ENCODE results near the gene METTL15. TPM values are rescaled to one million over a fixed set of nuclear protein-coding genes. Genes with fewer than 3 reads are reported as not detected.
A peak's percentile ranks its signal among the peaks of the same experiment; 100 is the strongest.

METTL15 gene
- total RNA-seq, 3 donors from 2014 or later (not counting 1 experiment from before 2014, with no cell fraction given) = 7.4 to 12.1 (median 9.1) TPM

DNA sequence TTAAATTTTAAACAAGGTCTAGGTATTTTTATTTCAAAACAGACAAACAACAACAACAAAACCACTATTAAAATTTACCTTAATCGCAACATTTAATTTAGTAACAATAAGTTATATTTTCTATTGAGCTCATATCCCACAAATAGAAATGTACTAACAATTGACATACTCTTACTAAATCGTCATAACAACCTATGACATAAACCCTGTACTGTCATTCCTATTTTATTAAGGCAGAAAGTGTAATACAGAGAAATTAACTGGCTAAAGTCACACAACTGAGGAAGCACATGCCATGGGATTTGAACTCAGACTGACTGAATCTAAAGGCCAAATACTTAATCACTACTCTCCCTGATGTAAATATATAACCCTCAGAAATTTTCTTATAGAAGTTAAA lies 3.2 kb upstream of the METTL15 start:
- DNase-seq = no peak
- Histone ChIP-seq H3K27me3 (ENCODE audit: control insufficient read depth, insufficient read depth, low read length) (no peaks in the 10 kb centered on the region), H3K27ac (ENCODE audit: low read length) (no peak overlapping the region), H3K4me3 (ENCODE audit: low read length) (no peak overlapping the region), H3K9me3 (ENCODE audit: control insufficient read depth, insufficient read depth, low read length) (no peaks in the 10 kb centered on the region), H3K36me3 (ENCODE audit: control insufficient read depth, insufficient read depth, low read length) (no peaks in the 10 kb centered on the region), H3K4me1 (ENCODE audit: control insufficient read depth, insufficient read depth, low read length) (peaks cover 14% of the 10 kb centered on the region)
- H3K9me3 Mint-ChIP-seq = no peaks in the 10 kb centered on the region
- H3K4me1 Mint-ChIP-seq = peaks cover 27 to 30% of the 10 kb centered on the region in 2 donors
- intact Hi-C loops (cut with micrococcal nuclease) = no loop called here
- H3K36me3 Mint-ChIP-seq = no peaks in the 10 kb centered on the region
- no peak overlapping the region for H3K27ac Mint-ChIP-seq
- TF ChIP-seq, protein P1, sequence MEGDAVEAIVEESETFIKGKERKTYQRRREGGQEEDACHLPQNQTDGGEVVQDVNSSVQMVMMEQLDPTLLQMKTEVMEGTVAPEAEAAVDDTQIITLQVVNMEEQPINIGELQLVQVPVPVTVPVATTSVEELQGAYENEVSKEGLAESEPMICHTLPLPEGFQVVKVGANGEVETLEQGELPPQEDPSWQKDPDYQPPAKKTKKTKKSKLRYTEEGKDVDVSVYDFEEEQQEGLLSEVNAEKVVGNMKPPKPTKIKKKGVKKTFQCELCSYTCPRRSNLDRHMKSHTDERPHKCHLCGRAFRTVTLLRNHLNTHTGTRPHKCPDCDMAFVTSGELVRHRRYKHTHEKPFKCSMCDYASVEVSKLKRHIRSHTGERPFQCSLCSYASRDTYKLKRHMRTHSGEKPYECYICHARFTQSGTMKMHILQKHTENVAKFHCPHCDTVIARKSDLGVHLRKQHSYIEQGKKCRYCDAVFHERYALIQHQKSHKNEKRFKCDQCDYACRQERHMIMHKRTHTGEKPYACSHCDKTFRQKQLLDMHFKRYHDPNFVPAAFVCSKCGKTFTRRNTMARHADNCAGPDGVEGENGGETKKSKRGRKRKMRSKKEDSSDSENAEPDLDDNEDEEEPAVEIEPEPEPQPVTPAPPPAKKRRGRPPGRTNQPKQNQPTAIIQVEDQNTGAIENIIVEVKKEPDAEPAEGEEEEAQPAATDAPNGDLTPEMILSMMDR (IDR thresholded peaks at IDR 0.05) = no peak
- ATAC-seq = no peak
- H3K4me3 Mint-ChIP-seq = no peak overlapping the region
- no CpG with 5 or more reads among the region's 2 CpGs for WGBS (ENCODE audit: insufficient coverage)
- H3K27me3 Mint-ChIP-seq (ENCODE audit: low read depth in 2 of 2) = no peaks in the 10 kb centered on the region

DNA sequence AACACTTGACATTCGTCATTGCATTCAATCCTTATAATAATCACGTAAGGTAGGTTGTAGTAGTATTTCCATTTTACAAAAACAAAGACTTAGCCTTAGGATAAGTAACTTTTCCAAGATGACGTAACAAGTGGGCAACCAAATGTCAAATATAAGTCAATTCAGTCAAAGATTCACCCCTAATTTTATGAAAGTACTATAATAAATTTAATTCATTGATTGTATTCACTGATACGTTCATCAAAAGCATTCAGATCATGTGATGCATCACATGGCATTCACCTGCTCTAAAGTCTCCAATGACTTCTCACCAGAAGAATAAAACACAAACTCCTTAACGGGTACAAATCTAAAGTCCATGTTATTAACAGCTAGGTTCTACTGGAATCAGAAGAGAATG lies 2.3 kb upstream of the METTL15 start:
- H3K4me1 ChIP-seq (ENCODE audit: control insufficient read depth, insufficient read depth, low read length) = peaks cover 20% of the 10 kb centered on the region
- no peaks in the 10 kb centered on the region for H3K9me3 Mint-ChIP-seq
- no peak overlapping the region for H3K27ac ChIP-seq (ENCODE audit: low read length)
- peak overlapping the region; percentile 70 to 73 for H3K27ac Mint-ChIP-seq
- H3K9me3 ChIP-seq (ENCODE audit: control insufficient read depth, insufficient read depth, low read length) = no peaks in the 10 kb centered on the region
- peaks cover 36 to 39% of the 10 kb centered on the region in 2 donors for H3K4me1 Mint-ChIP-seq
- H3K36me3 Mint-ChIP-seq = no peaks in the 10 kb centered on the region
- no peaks in the 10 kb centered on the region for H3K27me3 Mint-ChIP-seq (ENCODE audit: low read depth in 2 of 2)
- no peak overlapping the region for H3K4me3 ChIP-seq (ENCODE audit: low read length)
- intact Hi-C loops (cut with micrococcal nuclease) = no loop called here
- H3K27me3 ChIP-seq (ENCODE audit: control insufficient read depth, insufficient read depth, low read length) = no peaks in the 10 kb centered on the region
- ATAC-seq (no peak), DNase-seq (peak in 1 of 2 donors; percentile 9)
- H3K4me3 Mint-ChIP-seq = peak overlapping the region; percentile 45
- TF ChIP-seq, protein P1 (IDR thresholded peaks at IDR 0.05) = no peak
- 86% methylated on average over 1 of the region's 5 CpGs for WGBS (ENCODE audit: insufficient coverage)
- H3K36me3 ChIP-seq (ENCODE audit: control insufficient read depth, insufficient read depth, low read length) = no peaks in the 10 kb centered on the region

DNA sequence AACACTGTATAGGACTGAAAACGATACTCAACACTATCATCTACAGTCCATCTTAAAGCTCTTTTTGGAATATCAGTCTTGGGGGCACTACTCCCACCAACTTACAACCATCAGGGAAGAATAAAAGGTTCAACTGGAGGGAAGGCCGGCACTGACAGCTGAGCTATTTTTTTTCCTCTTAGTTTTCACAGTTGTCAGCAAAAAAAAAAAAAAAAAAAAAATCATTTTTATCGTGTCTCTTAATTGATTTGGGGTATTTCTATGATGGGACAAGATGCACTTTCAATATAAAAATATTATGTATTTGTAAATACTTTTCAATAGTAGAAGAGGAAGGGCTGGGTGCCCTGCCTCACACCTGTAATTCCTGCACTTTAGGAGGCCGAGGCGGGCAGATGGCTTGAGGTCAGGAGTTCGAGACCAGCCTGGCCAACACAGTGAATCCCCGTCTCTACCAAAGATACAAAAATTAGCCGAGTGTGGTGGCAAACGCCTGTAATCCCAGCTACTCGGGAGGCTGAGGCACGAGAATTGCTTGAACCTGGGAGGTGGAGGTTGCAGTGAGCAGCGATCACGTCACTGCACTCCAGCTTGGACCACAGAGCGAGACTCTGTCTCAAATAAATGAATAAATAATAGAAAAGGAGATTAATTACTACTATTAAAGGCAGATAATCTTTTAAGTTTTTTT lies 1.7 kb upstream of the METTL15 start:
- Histone ChIP-seq H3K36me3 (ENCODE audit: control insufficient read depth, insufficient read depth, low read length) (no peaks in the 10 kb centered on the region), H3K4me1 (ENCODE audit: control insufficient read depth, insufficient read depth, low read length) (peaks cover 21% of the 10 kb centered on the region), H3K9me3 (ENCODE audit: control insufficient read depth, insufficient read depth, low read length) (no peaks in the 10 kb centered on the region), H3K27ac (ENCODE audit: low read length) (no peak overlapping the region), H3K27me3 (ENCODE audit: control insufficient read depth, insufficient read depth, low read length) (no peaks in the 10 kb centered on the region), H3K4me3 (ENCODE audit: low read length) (no peak overlapping the region)
- TF ChIP-seq, protein P1 (IDR thresholded peaks at IDR 0.05) = no peak
- WGBS (ENCODE audit: insufficient coverage) = 87% methylated on average over 11 of the region's 14 CpGs
- ATAC-seq (no peak), DNase-seq (no peak)
- H3K4me1 Mint-ChIP-seq = peaks cover 40 to 43% of the 10 kb centered on the region in 2 donors
- no peaks in the 10 kb centered on the region for H3K27me3 Mint-ChIP-seq (ENCODE audit: low read depth in 2 of 2)
- peak overlapping the region; percentile 100 for H3K4me3 Mint-ChIP-seq
- H3K36me3 Mint-ChIP-seq = no peaks in the 10 kb centered on the region
- no peaks in the 10 kb centered on the region for H3K9me3 Mint-ChIP-seq
- intact Hi-C loops (cut with micrococcal nuclease) = no loop called here
- H3K27ac Mint-ChIP-seq = peak overlapping the region; percentile 73 to 98

Data from natural killer cell (primary cell).